Measurements from ENCODE around the gene EFNA5. TPM values are rescaled to one million over a fixed set of nuclear protein-coding genes. Genes with fewer than 3 reads are reported as not detected.
A peak's percentile ranks its signal among the peaks of the same experiment; 100 is the strongest.

Gene EFNA5
- total and polyA plus RNA-seq, 2 of the 8 experiments (the other 6 are each of a cell fraction or from before 2014, with no cell fraction given), result 9.6 to 21.8 TPM

GRCh38 chr5:107367480-107367879 lies 303.3 kb downstream of the EFNA5 start:
- H2BK20ac ChIP-seq (ENCODE audit: low read length), result no peak overlapping the region
- H2BK12ac ChIP-seq (ENCODE audit: low read depth, low read length), result no peak overlapping the region; the same call in 1 of the 2 replicates
- no peaks in the 10 kb centered on the region for H3K23me2 ChIP-seq (ENCODE audit: low read depth, low read length)
- DNase-seq (ENCODE audit: low read depth in 1 of 2, low spot score in 2 of 2), result no peak
- peak overlapping the region; percentile 21; the same call in 1 of the 2 replicates for H2BK5ac ChIP-seq (ENCODE audit: low read depth, low read length)
- no peak overlapping the region for H3K27ac ChIP-seq (ENCODE audit: low read depth, low read length)
- H3K36me3 ChIP-seq (ENCODE audit: control insufficient read depth in 2 of 4, insufficient read depth in 4 of 4, low read length in 3 of 4), result no peaks in the 10 kb centered on the region
- H3K4ac ChIP-seq (replicated peaks; ENCODE audit: insufficient read length, low read depth, low read length), result no peak overlapping the region
- H4K5ac ChIP-seq (ENCODE audit: insufficient read length, low read depth, low read length), result no peak overlapping the region
- no peak overlapping the region for H4K8ac ChIP-seq (ENCODE audit: extremely low read depth, insufficient read depth, low read length)
- peak overlapping the region; percentile 61; the same call in 1 of the 2 replicates for H3K18ac ChIP-seq (ENCODE audit: extremely low read depth, low read length)
- no peak overlapping the region for H2BK15ac ChIP-seq (ENCODE audit: low read length)
- no peaks in the 10 kb centered on the region for H3K79me2 ChIP-seq (ENCODE audit: control insufficient read depth in 1 of 2, insufficient read depth in 2 of 2, low read length in 2 of 2)
- peak; percentile 42 for FAIRE-seq
- H3K9me3 ChIP-seq (ENCODE audit: insufficient read depth in 2 of 2, low read depth in 1 of 2, low read length in 1 of 2), result no peaks in the 10 kb centered on the region
- ChIA-PET CTCF (ENCODE audit: partially characterized antibody) (interaction anchor here (1.3 kb wide), 1 partner anchor 22 kb away, joined by 3 read pairs; no protein-coding TSS in a partner anchor), POLR2A (ENCODE audit: partially characterized antibody) (no interaction called here)
- H2AK5ac ChIP-seq (ENCODE audit: low read depth, low read length), result no peak overlapping the region
- no peak overlapping the region for H3K9ac ChIP-seq (replicated peaks in 1 of 4; ENCODE audit: extremely low read depth in 1 of 4, low read depth in 3 of 4, low read length in 3 of 4)
- no peak overlapping the region for H4K91ac ChIP-seq (replicated peaks; ENCODE audit: insufficient read length, low read length)
- H3K27me3 ChIP-seq (replicated peaks in 1 of 4; ENCODE audit: control insufficient read depth in 3 of 4, extremely low read depth in 1 of 4, insufficient read depth in 3 of 4, low read length in 3 of 4), result no peaks in the 10 kb centered on the region
- H3K23ac ChIP-seq (ENCODE audit: insufficient read length), result no peak overlapping the region
- H3K14ac ChIP-seq (ENCODE audit: insufficient read length), result no peak overlapping the region
- peak overlapping the region in 1 of 2 experiments; percentile 37; a peak in 2 of 4 replicates for H3K4me2 ChIP-seq (ENCODE audit: insufficient read depth in 1 of 2, low read depth in 2 of 2, low read length in 2 of 2)
- H2AFZ ChIP-seq (ENCODE audit: low read length), result no peak overlapping the region
- no peaks in the 10 kb centered on the region for H3K79me1 ChIP-seq (ENCODE audit: low read depth, low read length)
- H4K20me1 ChIP-seq (replicated peaks in 1 of 2; ENCODE audit: control insufficient read depth in 1 of 2, insufficient read depth in 2 of 2, low read length in 2 of 2), result no peaks in the 10 kb centered on the region
- H3K4me3 ChIP-seq (ENCODE audit: extremely low read depth in 1 of 4, insufficient read depth in 2 of 4, low read depth in 3 of 4, low read length in 4 of 4), result no peak overlapping the region
- no peak overlapping the region for H2BK120ac ChIP-seq (replicated peaks; ENCODE audit: low read depth, low read length)
- H3K56ac ChIP-seq (replicated peaks; ENCODE audit: insufficient read length, low read depth, low read length), result no peak overlapping the region
- 68% methylated on average over 4 of the region's 4 CpGs; no CpG with 5 or more reads in 1 of the 2 experiments for WGBS, 2 experiments (ENCODE audit: extremely low coverage in 1 of 2, insufficient coverage in 1 of 2, insufficient read length in 1 of 2, insufficient replicate concordance in 2 of 2, low coverage in 1 of 2, low lambda C conversion rate in 2 of 2, missing lambda C conversion rate in 1 of 2)
- peaks cover 2 to 20% (median 7%) of the 10 kb centered on the region in 4 experiments for H3K4me1 ChIP-seq (replicated peaks in 1 of 4; ENCODE audit: control insufficient read depth in 3 of 4, insufficient read depth in 4 of 4, low read length in 3 of 4)
- no peak for TF ChIP-seq RAD21 (IDR thresholded peaks at IDR 0.05 in 1 of 2, conservative IDR thresholded peaks at IDR 0.05 in 1 of 2; ENCODE audit: low read depth in 2 of 2, low read length in 2 of 2)
- no peak for TF ChIP-seq EGR1 (IDR thresholded peaks at IDR 0.05; ENCODE audit: borderline replicate concordance, low read depth, low read length)
- TF ChIP-seq SIN3A (conservative IDR thresholded peaks at IDR 0.05 in 1 of 2, IDR thresholded peaks at IDR 0.05 in 1 of 2; ENCODE audit: low read depth in 1 of 2, low read length in 2 of 2), result no peak
- TF ChIP-seq CHD1 (IDR thresholded peaks at IDR 0.05; ENCODE audit: low read depth, low read length), result no peak

All from H1 (cell line).